ENCODE results near the gene TMEM222. TPM values are rescaled to one million over a fixed set of nuclear protein-coding genes. Genes with fewer than 3 reads are reported as not detected.

TMEM222 gene
- total and polyA plus RNA-seq, 2 of the 4 experiments (the other 2 are of a cell fraction), result 19.9 to 54.1 TPM

DNA sequence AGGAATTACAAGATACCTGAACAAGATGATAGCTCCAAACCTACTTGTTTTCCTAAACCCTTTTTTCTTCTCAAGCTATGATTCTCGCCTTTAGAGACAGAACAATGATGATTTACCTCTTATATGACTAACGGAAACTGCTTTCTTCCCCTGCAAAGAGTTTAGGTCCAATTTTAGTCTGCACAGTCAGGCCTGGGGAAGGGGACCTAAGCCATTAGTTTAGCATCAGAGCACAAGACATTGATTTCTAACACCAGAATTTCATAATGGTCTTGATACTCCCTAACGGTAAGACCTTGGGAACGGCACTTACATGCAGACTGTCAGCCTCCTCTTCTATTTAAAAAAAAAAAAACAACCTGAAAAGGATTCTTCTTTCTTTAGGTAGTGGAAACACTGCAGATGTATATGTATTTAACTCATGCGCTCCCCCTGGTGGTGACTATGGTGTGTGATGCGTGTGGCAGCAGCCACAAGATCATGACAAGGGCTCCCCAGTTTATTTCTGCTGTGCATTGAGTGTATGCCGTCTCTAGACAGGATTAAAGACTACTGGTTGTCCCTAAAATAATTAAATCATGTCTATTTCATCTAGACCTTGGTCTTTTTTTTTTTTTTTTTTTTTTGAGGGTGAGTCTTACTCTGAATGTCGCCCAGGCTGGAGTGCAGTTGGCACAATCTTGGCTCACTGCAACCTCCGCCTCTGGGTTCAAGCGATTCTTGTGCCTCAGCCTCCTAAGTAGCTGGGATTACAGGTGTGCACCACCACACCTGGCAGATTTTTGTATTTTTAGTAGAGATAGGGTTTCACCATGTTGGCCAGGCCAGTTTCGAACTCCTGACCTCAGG lies 37.3 kb upstream of the TMEM222 start:
- Histone ChIP-seq H3K36me3 (ENCODE audit: control insufficient read depth, insufficient read depth, low read length) (peaks cover 11% of the 10 kb centered on the region), H3K27ac (ENCODE audit: insufficient read depth, low read length) (no peak overlapping the region), H2BK20ac (ENCODE audit: low read depth, low read length) (no peak overlapping the region), H3K79me1 (ENCODE audit: low read depth in 1 of 2, low read length in 2 of 2) (no peaks in the 10 kb centered on the region; a peak in 1 of 4 replicates), H3K14ac (replicated peaks; ENCODE audit: low read depth, low read length) (no peak overlapping the region), H4K20me1 (ENCODE audit: insufficient read depth, low read length) (no peaks in the 10 kb centered on the region), H3K23ac (ENCODE audit: low read depth, low read length) (no peak overlapping the region), H3K4me1 (ENCODE audit: control insufficient read depth, insufficient read depth, low read length) (no peaks in the 10 kb centered on the region), H3K56ac (ENCODE audit: extremely low read depth, insufficient read depth, low read length) (no peak overlapping the region), H2BK120ac (ENCODE audit: low read depth, low read length) (no peak overlapping the region), H3K18ac (ENCODE audit: low read depth, low read length) (no peak overlapping the region), H2AFZ (replicated peaks; ENCODE audit: low read length, poor library complexity) (no peak overlapping the region), H3K9ac (ENCODE audit: low read depth, low read length) (no peak overlapping the region), H2AK5ac (ENCODE audit: low read depth, low read length) (no peak overlapping the region), H3K9me3 (ENCODE audit: control insufficient read depth, insufficient read depth, low read length) (no peaks in the 10 kb centered on the region), H4K5ac (ENCODE audit: low read depth, low read length) (no peak overlapping the region), H3K4ac (ENCODE audit: low read depth, low read length) (no peak overlapping the region), H3K27me3 (ENCODE audit: control insufficient read depth, insufficient read depth, low read length) (no peaks in the 10 kb centered on the region), H2BK5ac (ENCODE audit: low read depth, low read length, poor library complexity, severe bottlenecking) (no peak overlapping the region), H2BK15ac (ENCODE audit: low read depth, low read length) (no peak overlapping the region), H4K91ac (ENCODE audit: insufficient read depth, low read depth, low read length) (no peak overlapping the region), H3K4me2 (ENCODE audit: low read depth, low read length) (no peak overlapping the region), H3K4me3 (ENCODE audit: insufficient read depth, low read depth, low read length) (no peak overlapping the region), H4K8ac (ENCODE audit: low read depth in 2 of 2, low read length in 2 of 2) (no peak overlapping the region), H2AK9ac (replicated peaks; ENCODE audit: low read depth, low read length, poor library complexity) (no peak overlapping the region), H3K9me1 (ENCODE audit: insufficient read depth, low read length) (no peaks in the 10 kb centered on the region)
- BruUV-seq (replicated peaks), result no TSS peak
- ATAC-seq (ENCODE audit: low read depth) (peak; percentile 91), DNase-seq (peak; percentile 76)
- in situ Hi-C loops (cut with MboI; ENCODE audit: low sequenced_read_pairs) (loop anchor here (5.0 to 10.0 kb wide), 2 partner anchors 182 to 240 kb away; no protein-coding TSS in a partner anchor), intact Hi-C loops (cut with micrococcal nuclease) (loop anchor here (1.0 kb wide), 3 partner anchors 86 to 240 kb away; no protein-coding TSS in a partner anchor), dilution Hi-C loops (cut with HindIII; ENCODE audit: low sequenced_read_pairs, unreplicated experiment) (no loop called here)
- TF ChIP-seq SMC3 (IDR thresholded peaks at IDR 0.05; ENCODE audit: low read depth, low read length), result peak; percentile 96
- peak; percentile 81 for TF ChIP-seq CTCF (conservative IDR thresholded peaks at IDR 0.05; ENCODE audit: low read depth, low read length)
- no peak for TF ChIP-seq FOS (IDR thresholded peaks at IDR 0.05; ENCODE audit: low read depth, low read length)
- TF ChIP-seq RAD21 (IDR thresholded peaks at IDR 0.05; ENCODE audit: low read length), result peak; percentile 79
- ChIA-PET POLR2A (ENCODE audit: unreplicated experiment) (no interaction called here), CTCF (interaction anchor here (1.0 to 2.3 kb wide), 6 partner anchors 8 to 184 kb away, joined by 3 to 13 read pairs (median 4); no protein-coding TSS in a partner anchor)
- whole genome bisulfite sequencing, 2 experiments (ENCODE audit: extremely low coverage in 2 of 2, insufficient read length in 1 of 2), result 20% methylated on average over 1 of the region's 11 CpGs; no CpG with 5 or more reads in 1 of the 2 experiments

Measured in IMR-90 (cell line).